ENCODE results near the gene GRM2. TPM values are rescaled to one million over a fixed set of nuclear protein-coding genes. Genes with fewer than 3 reads are reported as not detected.

GRM2 gene
- total RNA-seq, 1 experiment from 2014 or later = 0.57 TPM

GRCh38 chr3:51759203-51759602 lies 52.3 kb downstream of the GRM2 start:
- H3K4me3 Mint-ChIP-seq (ENCODE audit: low read depth, unreplicated experiment) = no peak overlapping the region
- DNase-seq = no peak
- H3K36me3 Mint-ChIP-seq (ENCODE audit: insufficient read depth, unreplicated experiment) = no peaks in the 10 kb centered on the region
- BruUV-seq (replicated peaks) = no TSS peak
- CTCF ChIA-PET = no interaction called here
- no peaks in the 10 kb centered on the region for H3K27me3 Mint-ChIP-seq (ENCODE audit: unreplicated experiment)
- H3K4me1 Mint-ChIP-seq (ENCODE audit: low read depth, unreplicated experiment) = peaks cover 24% of the 10 kb centered on the region
- no peak for TF ChIP-seq CTCF (IDR thresholded peaks at IDR 0.05; ENCODE audit: unreplicated experiment)
- H3K9me3 Mint-ChIP-seq (ENCODE audit: low read depth, unreplicated experiment) = peaks cover 14% of the 10 kb centered on the region
- intact Hi-C loops (cut with micrococcal nuclease; ENCODE audit: unreplicated experiment) = no loop called here
- H3K27ac Mint-ChIP-seq (ENCODE audit: unreplicated experiment) = no peak overlapping the region

Other genes starting within 250 kb of the GRM2 start
- 24.8 and 26.9 TPM in 2 replicates for gene DCAF1, start 207.1 kb upstream of the GRM2 start, total RNA-seq (2022)
- 22.9 and 23.6 TPM in 2 replicates for gene RAD54L2, start 168.3 kb upstream of the GRM2 start, total RNA-seq (2022)
- 37.0 and 44.9 TPM in 2 replicates for gene TEX264, start 35.8 kb upstream of the GRM2 start, total RNA-seq (2022)
- not detected in 2 replicates for gene IQCF6, start 72.2 kb downstream of the GRM2 start, total RNA-seq (2022)
- not detected in 2 replicates for gene IQCF2, start 154.5 kb downstream of the GRM2 start, total RNA-seq (2022)
- not detected in 2 replicates for gene IQCF5, start 168.5 kb downstream of the GRM2 start, total RNA-seq (2022)
- not detected in 2 replicates for gene IQCF1, start 196.3 kb downstream of the GRM2 start, total RNA-seq (2022)
- gene RRP9, start 234.8 kb downstream of the GRM2 start, total RNA-seq (2022) = 39.3 and 40.3 TPM in 2 replicates
- gene PARP3, start 235.3 kb downstream of the GRM2 start, total RNA-seq (2022) = 15.0 and 20.4 TPM in 2 replicates
- not detected in 2 replicates for gene GPR62, start 248.3 kb downstream of the GRM2 start, total RNA-seq (2022)

All from Calu3 (cell line).